Activated naive CD4-positive, alpha-beta T cell treated with anti-CD3 and anti-CD28 coated beads, Interleukin-2, amount 50 U/mL, for 72 hours (primary cell): ENCODE data around the gene SLC9A7. TPM values are rescaled to one million over a fixed set of nuclear protein-coding genes. Genes with fewer than 3 reads are reported as not detected.
A peak's percentile ranks its signal among the peaks of the same experiment; 100 is the strongest.
"Not testable (repeated sequence)": the region's sequence is repeated elsewhere in the genome, so short reads cannot be mapped to it uniquely, and the experiment has no call there.

Experiments used
- ATAC-seq, 2 donors: fragments of 150-1000 bp; cut with Tn5 transposase; 2 replicates each; pipeline ENCODE4 v1.10.0; 2021; ENCODE audit warnings: mild to moderate bottlenecking in 2 of 2, moderate library complexity in 2 of 2
- DNase-seq, 2 donors: peaks; one replicate each; pipeline ENCODE4 v3.0.0; 2021 to 2022; ENCODE audit warnings: low spot score in 2 of 2
- H3K27ac Mint-ChIP-seq, 2 donors: one replicate each; pipeline ENCODE4 v1.8.0; 2022; ENCODE audit warnings: mild to moderate bottlenecking in 2 of 2, mixed read lengths in 2 of 2
- H3K36me3 Mint-ChIP-seq, 2 donors: one replicate each; pipeline ENCODE4 v1.8.0; 2022; ENCODE audit warnings: mixed read lengths in 2 of 2
- H3K9me3 Mint-ChIP-seq, 2 donors: one replicate each; pipeline ENCODE4 v1.8.0; 2022; ENCODE audit warnings: mixed read lengths in 2 of 2
- total RNA-seq, 2 donors: library from RNA; stranded (reverse); gene quantifications; one replicate each; pipeline ENCODE4 v1.2.3, GENCODE V29; 2022

The SLC9A7 gene
- total RNA-seq, 2 donors from 2014 or later: 13.5 to 15.1 TPM

DNA sequence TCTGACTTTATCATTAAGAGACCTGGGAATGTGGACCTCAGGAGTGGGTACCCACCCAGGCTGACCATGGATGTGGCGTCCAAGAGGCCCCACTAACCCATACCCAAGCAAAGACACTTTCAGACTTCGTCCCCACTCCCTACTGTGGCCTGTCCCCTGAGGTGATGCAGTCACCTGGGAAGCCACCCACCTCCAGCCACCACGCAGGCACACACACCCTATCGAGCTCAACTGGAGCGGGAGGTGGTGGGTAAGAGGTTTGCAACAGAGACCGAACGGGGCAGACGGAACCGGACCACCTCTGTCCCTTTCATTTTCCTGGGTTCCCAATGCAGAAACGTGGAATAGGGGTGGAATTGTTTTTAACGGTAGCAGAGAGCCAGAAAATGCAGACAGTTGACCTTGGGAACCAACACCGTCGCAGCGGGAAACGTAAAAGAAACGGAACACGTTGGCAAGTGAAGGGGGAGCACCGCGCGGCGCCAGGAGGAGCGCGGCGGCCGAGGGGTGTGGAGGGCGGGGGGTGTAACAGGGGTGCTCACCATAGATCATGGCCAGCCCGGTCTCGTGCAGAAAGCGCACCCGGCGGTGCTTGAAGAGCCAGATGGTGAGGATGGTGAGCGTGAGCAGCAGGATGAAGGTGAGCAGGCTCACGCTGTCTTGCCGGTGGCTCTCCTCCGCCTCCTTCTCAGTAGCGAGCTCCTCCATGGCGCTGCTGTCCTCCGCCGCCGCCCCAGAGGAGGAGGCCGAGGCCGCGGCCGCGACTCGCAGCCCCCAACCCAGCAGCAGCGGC lies 559 bp downstream of the SLC9A7 start:
- ATAC-seq (peak; percentile 42 to 47), DNase-seq (peak in 1 of 2 donors; percentile 5)
- H3K27ac Mint-ChIP-seq: peak overlapping the region; percentile 79 to 85
- H3K9me3 Mint-ChIP-seq: no peaks in the 10 kb centered on the region
- peaks cover 0 to 7% of the 10 kb centered on the region in 2 donors for H3K36me3 Mint-ChIP-seq

DNA sequence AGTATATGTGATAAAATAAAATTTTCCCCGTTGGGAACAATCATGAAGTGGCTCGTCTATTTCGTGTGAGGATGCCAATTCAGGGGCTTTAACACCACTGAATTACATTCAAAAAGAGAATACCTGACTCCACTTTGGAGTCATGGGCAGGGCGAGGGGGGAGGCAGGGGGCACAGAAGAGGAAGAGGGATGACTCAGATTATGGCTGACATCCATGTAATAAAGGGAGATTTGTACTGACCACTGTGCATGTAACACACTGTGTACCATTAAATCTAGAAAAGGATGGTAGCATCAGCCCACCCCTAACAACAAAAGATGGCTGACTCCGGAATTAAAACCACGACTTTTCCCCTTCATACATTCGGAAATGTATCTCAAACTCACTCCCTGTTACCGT lies 1.3 kb downstream of the SLC9A7 start:
- no peak for ATAC-seq
- H3K27ac Mint-ChIP-seq: peak overlapping the region in 1 of 2 donors; percentile 85
- DNase-seq: no peak
- no peaks in the 10 kb centered on the region for H3K9me3 Mint-ChIP-seq
- H3K36me3 Mint-ChIP-seq: peaks cover 0 to 7% of the 10 kb centered on the region in 2 donors

DNA sequence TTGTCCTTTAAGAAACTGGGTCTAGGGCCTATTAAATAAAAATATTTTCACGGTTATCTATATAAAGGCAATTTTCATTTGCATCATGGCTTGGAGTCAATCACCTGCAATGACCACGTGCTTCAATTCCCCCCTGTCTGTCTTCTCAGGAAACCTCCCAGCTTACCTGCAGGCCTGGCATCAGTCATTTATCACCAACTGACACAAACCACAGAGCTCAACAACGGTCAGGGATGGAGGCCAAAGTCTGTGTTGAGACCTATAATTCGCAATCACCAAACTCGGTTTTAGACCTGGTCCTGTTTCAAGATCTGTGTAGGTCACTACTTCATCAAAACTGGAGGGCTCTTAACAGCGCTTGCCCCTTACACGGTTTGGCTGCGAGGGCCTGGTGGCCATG lies 1.9 kb downstream of the SLC9A7 start:
- DNase-seq: no peak
- Mint-ChIP-seq H3K36me3 (peaks cover 0 to 7% of the 10 kb centered on the region in 2 donors), H3K9me3 (no peaks in the 10 kb centered on the region), H3K27ac (no peak overlapping the region)
- ATAC-seq: no peak

DNA sequence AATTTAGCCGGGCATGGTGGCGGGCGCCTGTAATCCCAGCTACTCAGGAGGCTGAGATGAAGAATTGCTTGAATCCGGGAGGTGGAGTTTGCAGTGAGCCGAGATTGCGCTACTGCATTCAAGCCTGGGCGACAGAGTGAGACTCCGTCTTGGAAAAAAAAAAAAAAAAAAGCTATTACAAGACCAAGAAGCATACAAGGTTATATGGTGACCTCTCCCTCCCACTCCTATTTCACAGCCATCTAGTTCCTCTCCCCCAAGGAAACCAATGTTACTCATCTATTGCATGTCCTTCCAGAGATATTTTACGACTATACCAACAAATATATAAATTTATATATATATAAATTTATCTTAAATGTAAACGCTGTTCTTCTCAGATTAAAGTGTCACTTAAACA lies 3.2 kb downstream of the SLC9A7 start:
- Mint-ChIP-seq H3K27ac (no peak overlapping the region), H3K9me3 (no peaks in the 10 kb centered on the region), H3K36me3 (peaks cover 0 to 7% of the 10 kb centered on the region in 2 donors)
- ATAC-seq (no peak), DNase-seq (no peak)

DNA sequence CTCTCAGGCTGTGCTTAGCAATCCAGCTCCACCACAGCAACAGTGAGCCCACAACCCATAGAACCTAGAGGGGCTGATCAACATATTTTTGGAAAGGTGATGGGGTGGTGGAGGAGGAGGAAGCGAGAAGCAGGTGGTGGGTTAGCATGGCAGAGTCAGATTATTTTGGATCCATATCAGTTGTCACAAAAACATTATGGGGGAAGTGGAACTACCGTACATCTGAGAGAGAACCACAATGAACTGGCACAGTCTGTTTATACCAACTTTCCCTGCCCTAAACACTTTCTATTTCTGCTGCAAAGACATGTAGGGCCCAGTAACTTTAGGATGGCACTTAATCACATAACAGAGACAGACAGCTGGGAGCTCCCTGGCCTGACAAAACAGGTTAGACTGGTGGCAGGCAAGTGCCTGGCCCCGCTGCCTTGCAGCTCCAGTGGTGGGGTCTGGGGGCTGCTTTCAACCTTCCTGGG lies 4.3 kb downstream of the SLC9A7 start:
- ATAC-seq (no peak), DNase-seq (no peak)
- Mint-ChIP-seq H3K27ac (peak overlapping the region in 1 of 2 donors; percentile 32), H3K9me3 (no peaks in the 10 kb centered on the region), H3K36me3 (peaks cover 0 to 7% of the 10 kb centered on the region in 2 donors)

DNA sequence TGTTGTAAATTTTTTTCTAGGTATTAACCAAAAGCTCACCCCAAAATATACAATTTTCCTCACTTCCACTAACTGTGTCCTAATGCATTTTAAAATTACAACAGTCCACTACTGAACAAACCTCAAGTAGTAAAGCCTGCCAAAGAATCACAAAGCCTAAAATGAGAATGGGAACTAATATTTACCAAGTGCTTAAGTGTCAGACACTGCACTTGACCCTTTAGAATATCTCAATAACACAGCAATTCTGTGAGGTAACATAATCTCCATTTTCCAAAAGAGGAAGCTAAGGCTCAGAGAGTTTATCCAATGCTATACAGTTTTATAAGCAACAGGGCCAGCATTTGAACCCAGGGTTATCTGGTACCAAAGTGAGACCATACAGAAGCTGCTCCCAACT lies 4.9 kb downstream of the SLC9A7 start:
- H3K27ac Mint-ChIP-seq: no peak overlapping the region
- peaks cover 0 to 7% of the 10 kb centered on the region in 2 donors for H3K36me3 Mint-ChIP-seq
- H3K9me3 Mint-ChIP-seq: no peaks in the 10 kb centered on the region
- ATAC-seq: no peak
- DNase-seq: no peak

DNA sequence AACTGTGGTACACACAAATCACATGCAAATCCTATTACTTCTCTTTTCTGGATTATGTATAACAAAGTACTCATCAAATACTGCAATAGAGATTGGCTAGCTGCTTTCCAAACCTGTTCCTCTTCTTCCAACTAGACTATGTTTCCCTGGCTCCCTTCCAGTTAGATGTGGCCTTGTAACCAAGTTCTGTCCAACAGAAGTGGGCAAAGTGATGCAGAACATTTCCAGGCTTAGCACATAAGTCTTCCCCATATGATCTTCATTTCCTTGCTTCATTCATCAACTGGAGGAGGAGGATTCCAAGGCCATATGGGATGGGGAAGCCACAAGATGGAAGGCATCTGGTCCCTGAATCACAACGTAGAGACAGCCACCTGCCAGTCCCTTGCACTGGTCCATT lies 8.0 kb downstream of the SLC9A7 start:
- H3K9me3 Mint-ChIP-seq: peaks cover 0 to 7% of the 10 kb centered on the region in 2 donors
- no peak overlapping the region for H3K27ac Mint-ChIP-seq
- DNase-seq: no peak
- no peak for ATAC-seq
- peaks cover 0 to 9% of the 10 kb centered on the region in 2 donors for H3K36me3 Mint-ChIP-seq

DNA sequence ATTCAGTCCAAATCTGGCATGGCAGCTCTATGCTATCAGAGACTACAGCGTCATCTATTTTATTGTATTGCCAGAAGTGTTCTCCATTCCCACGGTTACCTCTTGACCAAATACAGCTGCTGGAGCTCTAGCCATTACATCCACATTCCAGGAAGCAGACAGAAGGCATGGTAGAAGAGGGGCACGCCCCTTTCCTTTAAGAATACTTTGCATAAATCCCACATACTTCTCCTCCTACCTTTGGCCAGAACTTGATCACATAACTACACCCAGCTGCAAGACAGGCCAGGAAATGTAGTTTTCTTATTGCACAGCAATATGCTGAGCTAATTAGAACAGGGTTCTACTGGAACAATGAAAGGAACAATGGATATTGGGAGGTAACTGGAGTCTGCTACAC lies 14.9 kb downstream of the SLC9A7 start:
- no peak overlapping the region for H3K27ac Mint-ChIP-seq
- peaks cover 5 to 16% of the 10 kb centered on the region in 2 donors for H3K9me3 Mint-ChIP-seq
- H3K36me3 Mint-ChIP-seq: peaks cover 9 to 19% of the 10 kb centered on the region in 2 donors
- no peak for DNase-seq
- ATAC-seq: no peak

DNA sequence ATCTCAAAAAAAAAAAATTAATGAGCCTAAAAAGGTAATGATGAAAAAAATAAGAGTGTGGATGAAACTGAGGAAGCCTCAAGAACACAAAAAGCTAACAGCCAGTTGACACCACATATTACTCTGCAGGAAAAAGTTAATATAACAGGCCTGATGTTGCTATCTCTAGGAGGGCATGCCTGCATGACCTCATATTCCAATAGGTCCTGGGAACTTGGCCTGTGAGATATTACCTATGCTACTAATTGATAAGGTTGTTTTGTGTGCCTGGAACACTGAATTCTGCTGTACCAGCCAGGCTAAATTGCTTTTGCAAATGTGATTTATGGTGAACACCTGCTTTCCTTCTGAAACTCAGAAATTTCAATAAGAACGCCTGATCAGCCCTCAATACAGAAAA lies 15.9 kb downstream of the SLC9A7 start:
- Mint-ChIP-seq H3K36me3 (peaks cover 9 to 21% of the 10 kb centered on the region in 2 donors), H3K27ac (no peak overlapping the region), H3K9me3 (peaks cover 5 to 17% of the 10 kb centered on the region in 2 donors)
- ATAC-seq (no peak), DNase-seq (no peak)

DNA sequence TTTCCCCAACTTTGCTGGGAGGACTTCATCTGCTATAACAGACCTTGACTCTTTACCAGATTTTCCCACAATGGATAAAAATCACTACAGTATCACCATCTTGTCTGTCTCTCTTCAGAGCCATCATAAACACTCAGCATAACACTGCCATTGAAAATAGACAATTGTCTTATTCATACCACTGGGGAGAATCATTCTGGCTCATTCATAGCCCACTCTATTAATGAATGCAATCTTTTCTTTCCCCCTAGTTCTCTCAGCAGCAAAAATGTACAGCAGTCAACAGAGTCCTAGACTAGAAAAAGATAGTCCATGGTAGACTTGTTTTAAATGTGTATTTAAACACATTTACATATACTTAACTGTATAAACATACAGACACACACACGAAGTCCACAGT lies 19.2 kb downstream of the SLC9A7 start:
- Mint-ChIP-seq H3K9me3 (peaks cover 13 to 20% of the 10 kb centered on the region in 2 donors), H3K36me3 (peaks cover 26 to 36% of the 10 kb centered on the region in 2 donors), H3K27ac (no peak overlapping the region)
- ATAC-seq (no peak), DNase-seq (no peak)

DNA sequence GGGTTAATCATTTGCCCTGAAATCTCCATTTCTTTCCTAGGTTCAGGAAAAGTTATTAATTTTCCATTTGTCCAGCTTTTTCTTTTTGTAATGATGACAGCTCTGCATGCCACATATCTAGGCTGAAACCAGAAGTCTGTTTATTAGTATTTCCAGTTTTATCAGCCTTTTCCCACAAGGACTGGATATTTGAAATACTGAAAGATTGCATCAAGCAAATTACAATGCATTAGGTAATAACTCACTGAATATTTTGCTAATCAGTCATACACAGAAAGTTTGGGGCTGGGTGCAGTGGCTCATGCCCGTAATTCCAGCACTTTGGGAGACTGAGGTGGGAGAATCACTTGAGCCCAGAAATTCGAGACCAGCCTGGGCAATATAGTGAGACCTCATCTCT lies 21.5 kb downstream of the SLC9A7 start:
- H3K36me3 Mint-ChIP-seq: peaks cover 26 to 36% of the 10 kb centered on the region in 2 donors
- H3K9me3 Mint-ChIP-seq: peaks cover 13 to 20% of the 10 kb centered on the region in 2 donors
- DNase-seq (no peak), ATAC-seq (no peak)
- H3K27ac Mint-ChIP-seq: no peak overlapping the region

DNA sequence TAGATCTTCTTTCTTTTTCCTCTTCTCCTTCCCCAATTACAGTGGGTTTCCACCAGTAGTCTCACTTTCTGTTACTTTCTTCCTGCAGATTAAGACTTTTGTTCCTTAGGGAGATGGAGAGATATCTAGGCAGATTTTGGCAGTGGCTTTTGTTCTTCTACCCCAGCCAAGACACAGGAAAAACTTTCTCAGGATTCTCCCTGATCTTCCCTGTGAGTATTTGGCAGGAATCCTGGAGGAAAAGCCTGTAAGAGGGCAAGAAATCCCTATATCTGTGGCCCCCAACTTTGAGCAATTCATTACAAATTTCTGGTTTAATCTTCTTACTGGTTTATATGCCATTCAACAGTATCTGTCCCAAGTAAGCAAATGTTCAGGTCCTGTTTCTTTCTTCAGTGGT lies 21.9 kb downstream of the SLC9A7 start:
- H3K27ac Mint-ChIP-seq: no peak overlapping the region
- peaks cover 13 to 20% of the 10 kb centered on the region in 2 donors for H3K9me3 Mint-ChIP-seq
- DNase-seq (no peak), ATAC-seq (no peak)
- peaks cover 26 to 36% of the 10 kb centered on the region in 2 donors for H3K36me3 Mint-ChIP-seq

DNA sequence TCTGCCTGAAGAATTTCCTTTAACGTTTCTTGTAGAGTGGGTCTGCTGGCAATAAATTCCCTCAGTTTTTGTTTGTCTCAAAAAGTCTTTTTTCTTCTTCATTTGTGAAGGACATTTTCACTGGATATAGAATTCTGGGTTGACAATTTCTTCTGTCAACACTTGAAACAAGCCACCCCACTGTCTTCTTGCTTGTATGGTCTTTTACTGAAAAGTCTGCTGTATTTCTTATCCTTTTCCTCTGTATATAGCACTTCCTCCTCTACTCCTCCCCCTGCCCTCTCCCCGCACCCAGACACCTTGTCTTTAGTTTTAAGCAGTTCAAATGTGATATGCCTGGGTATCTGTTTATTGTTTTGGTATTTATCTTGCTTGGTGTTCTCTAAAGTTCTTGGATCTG lies 23.3 kb downstream of the SLC9A7 start:
- Mint-ChIP-seq H3K27ac (no peak overlapping the region), H3K9me3 (peaks cover 13 to 20% of the 10 kb centered on the region in 2 donors), H3K36me3 (peaks cover 26 to 36% of the 10 kb centered on the region in 2 donors)
- ATAC-seq (no peak), DNase-seq (no peak)

DNA sequence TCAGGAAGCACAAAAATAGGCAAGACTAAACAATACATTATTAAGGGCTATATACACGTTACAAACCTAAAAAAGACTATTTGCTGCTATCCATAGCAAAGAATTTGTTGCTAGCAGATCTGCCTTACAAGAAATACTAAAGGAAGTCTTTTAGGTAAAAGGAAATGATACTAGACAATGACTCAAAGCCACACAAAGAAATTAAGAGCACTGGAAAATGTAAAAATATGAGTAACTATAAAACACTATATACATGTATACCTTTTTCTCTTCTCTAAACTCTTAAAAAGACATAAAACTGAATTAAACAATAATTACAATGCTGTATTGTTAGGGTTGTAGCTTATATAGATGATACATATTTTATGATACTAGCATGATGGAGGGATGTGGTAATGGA lies 25.7 kb downstream of the SLC9A7 start:
- peaks cover 17 to 24% of the 10 kb centered on the region in 2 donors for H3K36me3 Mint-ChIP-seq
- ATAC-seq: peak; percentile 57 to 71
- H3K27ac Mint-ChIP-seq: peak overlapping the region; percentile 69 to 87
- peaks cover 8 to 10% of the 10 kb centered on the region in 2 donors for H3K9me3 Mint-ChIP-seq
- no peak for DNase-seq

DNA sequence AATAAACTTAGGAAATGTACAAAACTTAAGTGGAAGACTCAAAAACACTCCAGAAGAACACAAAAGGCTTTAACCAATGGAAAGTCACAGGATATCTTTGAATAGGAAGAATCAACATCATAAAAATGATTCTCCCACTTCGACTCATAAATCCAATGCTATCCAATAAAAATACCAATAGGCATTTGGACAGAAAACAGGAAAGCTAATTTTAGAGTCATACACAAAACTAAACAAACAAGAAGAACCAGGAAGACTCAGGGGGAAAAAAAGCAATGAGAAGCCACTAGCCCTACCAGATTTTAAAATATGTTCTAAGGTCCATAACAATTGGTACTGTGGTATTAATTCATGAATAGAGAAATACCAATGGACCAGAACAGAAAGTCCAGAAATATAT lies 28.2 kb downstream of the SLC9A7 start:
- ATAC-seq (no peak), DNase-seq (no peak)
- peaks cover under 1 to 3% of the 10 kb centered on the region in 2 donors for H3K36me3 Mint-ChIP-seq
- peaks cover under 1 to 3% of the 10 kb centered on the region in 2 donors for H3K9me3 Mint-ChIP-seq
- no peak overlapping the region for H3K27ac Mint-ChIP-seq

DNA sequence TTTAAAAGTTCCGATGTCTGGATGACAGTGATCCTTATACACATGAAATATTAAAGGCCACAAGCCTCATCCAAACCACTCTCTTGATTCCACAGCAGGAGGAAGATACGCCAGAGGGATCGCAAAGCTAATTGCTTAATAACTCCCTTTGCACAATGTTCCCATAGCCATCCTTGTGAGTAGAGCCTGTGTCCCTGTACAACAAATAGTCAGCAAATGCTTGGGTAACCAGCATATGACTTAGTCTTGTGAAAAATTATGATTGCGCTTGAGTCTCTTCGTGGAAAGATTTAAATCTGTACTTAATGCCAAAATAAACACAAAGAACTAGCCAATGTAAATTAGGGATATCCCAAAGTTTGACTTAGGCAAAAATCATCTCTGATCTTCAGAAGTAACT lies 31.5 kb downstream of the SLC9A7 start:
- peaks cover 0 to 4% of the 10 kb centered on the region in 2 donors for H3K9me3 Mint-ChIP-seq
- no peak for DNase-seq
- no peak for ATAC-seq
- no peak overlapping the region for H3K27ac Mint-ChIP-seq
- H3K36me3 Mint-ChIP-seq: peaks cover 0 to 8% of the 10 kb centered on the region in 2 donors

DNA sequence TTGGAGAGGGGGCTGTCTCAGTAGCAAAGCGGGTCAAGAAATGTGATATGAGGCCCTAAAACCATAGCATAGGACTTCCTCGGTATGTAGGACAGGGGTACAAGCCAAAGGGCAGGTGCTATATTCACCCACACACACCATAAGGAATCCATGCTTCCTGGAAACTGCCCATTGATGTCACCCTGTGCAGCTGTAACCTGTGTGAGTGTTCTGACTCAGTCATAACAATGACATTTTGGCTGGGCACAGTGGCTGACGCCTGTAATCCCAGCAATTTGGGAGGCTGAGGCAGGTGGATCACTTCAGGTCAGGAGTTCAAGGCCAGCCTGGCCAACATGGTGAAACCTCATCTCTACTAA lies 35.4 kb downstream of the SLC9A7 start:
- ATAC-seq: peak; percentile 76 to 91
- H3K9me3 Mint-ChIP-seq, H3K36me3 Mint-ChIP-seq, DNase-seq, H3K27ac Mint-ChIP-seq: not testable (repeated sequence)
